Measurements from ENCODE around the gene ABCC4.
"Not testable (repeated sequence)": the region's sequence is repeated elsewhere in the genome, so short reads cannot be mapped to it uniquely, and the experiment has no call there.

Gene ABCC4

GRCh38 chr13:95296326-95296925 lies 4.8 kb downstream of the ABCC4 start:
- DNase-seq, result peak; percentile 20

- DNase-seq, result no peak
These were observed 6.2 kb downstream of the ABCC4 start for GRCh38 chr13:95295026-95295425.

GRCh38 chr13:95292622-95293021 lies 8.6 kb downstream of the ABCC4 start:
- no peak for DNase-seq

- DNase-seq, result not testable (repeated sequence)
These were observed 11.3 kb downstream of the ABCC4 start for GRCh38 chr13:95289901-95290300.

- no peak for DNase-seq
These were observed 12.2 kb downstream of the ABCC4 start for GRCh38 chr13:95289020-95289444.

- no peak for DNase-seq
These were observed 16.8 kb downstream of the ABCC4 start for GRCh38 chr13:95284436-95284835.

GRCh38 chr13:95279016-95279415 lies 22.2 kb downstream of the ABCC4 start:
- no peak for DNase-seq

GRCh38 chr13:95276037-95276505 lies 25.2 kb downstream of the ABCC4 start:
- no peak for DNase-seq

- no peak for DNase-seq
These were observed 25.8 kb downstream of the ABCC4 start for GRCh38 chr13:95275322-95276036.

- DNase-seq, result not testable (repeated sequence)
These were observed 27.6 kb downstream of the ABCC4 start for GRCh38 chr13:95273592-95274132.

- DNase-seq, result not testable (repeated sequence)
These were observed 29.2 kb downstream of the ABCC4 start for GRCh38 chr13:95272076-95272475.

GRCh38 chr13:95269756-95270155 lies 31.5 kb downstream of the ABCC4 start:
- no peak for DNase-seq

- not testable (repeated sequence) for DNase-seq
These were observed 32.7 kb downstream of the ABCC4 start for GRCh38 chr13:95268343-95269065.

- no peak for DNase-seq
These were observed 33.4 kb downstream of the ABCC4 start for GRCh38 chr13:95267662-95268342.

- DNase-seq, result no peak
These were observed 37.0 kb downstream of the ABCC4 start for GRCh38 chr13:95264225-95264624.

- no peak for DNase-seq
These were observed 38.3 kb downstream of the ABCC4 start for GRCh38 chr13:95262837-95263384.

GRCh38 chr13:95261956-95262355 lies 39.3 kb downstream of the ABCC4 start:
- no peak for DNase-seq

- peak; percentile 3 for DNase-seq
These were observed 41.2 kb downstream of the ABCC4 start for GRCh38 chr13:95260031-95260525.

GRCh38 chr13:95258619-95259194 lies 42.5 kb downstream of the ABCC4 start:
- no peak for DNase-seq

GRCh38 chr13:95258098-95258497 lies 43.2 kb downstream of the ABCC4 start:
- no peak for DNase-seq

- no peak for DNase-seq
These were observed 45.2 kb downstream of the ABCC4 start for GRCh38 chr13:95256091-95256490.

Measured in activated CD4-positive, alpha-beta T cell treated with anti-CD3 and anti-CD28 coated beads, Interleukin-10, Interleukin-2, amounts not matched to agents 100 ng/mL and 50 ng/mL, durations not matched to agents 16 hours and 8 hours (primary cell).